Hippocampal formation (tissue), 2 donors: ENCODE results near the gene IDS.
"Not testable (repeated sequence)": the region's sequence is repeated elsewhere in the genome, so short reads cannot be mapped to it uniquely, and the experiment has no call there.

Source experiments
- DNase-seq, 2 donors: peaks; one replicate each; lab custom pipeline; 2025; lab: John Stamatoyannopoulos, UW

The IDS gene

DNA sequence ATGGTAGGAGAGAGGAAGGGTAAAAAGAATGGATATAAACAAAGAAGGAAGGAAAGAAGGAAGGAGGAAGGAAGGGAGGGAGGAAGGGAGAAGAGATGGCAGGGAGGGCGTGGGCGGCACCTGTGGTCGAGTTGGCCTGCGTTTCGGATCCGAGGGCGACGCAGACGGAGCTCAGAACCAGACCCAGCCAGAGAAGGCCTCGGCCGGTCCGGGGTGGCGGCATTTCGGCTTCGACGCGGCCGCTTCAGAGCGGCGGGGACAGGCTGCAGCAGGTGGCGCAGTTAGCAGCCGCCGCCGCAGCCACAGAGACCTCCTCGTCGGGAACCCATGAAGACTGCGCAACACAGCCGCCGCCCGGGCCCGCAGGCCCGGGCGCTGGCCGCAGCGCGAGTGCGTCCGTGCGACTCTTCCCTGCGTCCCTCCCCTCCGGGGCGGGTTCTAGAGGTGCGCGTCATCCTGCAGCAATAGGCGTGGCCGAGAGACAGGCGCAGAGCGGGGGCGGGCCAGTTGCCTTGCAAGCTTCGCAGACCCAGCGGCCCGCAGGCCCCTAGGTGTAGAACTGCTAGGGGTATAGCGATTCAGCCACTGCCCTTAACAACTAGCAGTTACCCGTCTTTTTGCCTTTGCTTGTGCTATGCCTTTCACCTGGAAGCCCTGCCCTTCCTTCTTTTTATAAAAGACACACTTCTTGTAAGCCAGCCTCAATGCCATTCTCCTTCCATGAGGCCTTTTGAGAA is at the start of gene IDS:
Gene IDS, minus strand, starts transcription at position 392 of the 737 bp plus-strand sequence. Its CDS starts 169 bp downstream, at position 223.
- peak; percentile 77 to 78 for DNase-seq

DNA sequence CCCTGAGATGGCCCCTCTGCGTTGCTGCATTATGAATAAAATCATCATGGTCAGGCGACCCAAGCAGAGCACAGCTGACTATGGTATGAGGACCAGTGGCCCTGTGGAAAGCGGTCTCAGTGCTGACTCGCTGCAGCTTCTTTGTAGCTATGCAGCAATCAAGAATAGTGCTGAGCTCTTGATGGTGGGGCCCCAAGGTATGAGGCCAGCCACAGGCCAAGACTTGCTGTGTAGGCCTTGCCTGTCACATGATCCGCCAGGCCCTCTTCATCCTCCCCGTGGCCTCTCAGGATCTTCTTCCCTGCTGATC is 46.8 kb upstream of the IDS start:
- DNase-seq, result not testable (repeated sequence)

DNA sequence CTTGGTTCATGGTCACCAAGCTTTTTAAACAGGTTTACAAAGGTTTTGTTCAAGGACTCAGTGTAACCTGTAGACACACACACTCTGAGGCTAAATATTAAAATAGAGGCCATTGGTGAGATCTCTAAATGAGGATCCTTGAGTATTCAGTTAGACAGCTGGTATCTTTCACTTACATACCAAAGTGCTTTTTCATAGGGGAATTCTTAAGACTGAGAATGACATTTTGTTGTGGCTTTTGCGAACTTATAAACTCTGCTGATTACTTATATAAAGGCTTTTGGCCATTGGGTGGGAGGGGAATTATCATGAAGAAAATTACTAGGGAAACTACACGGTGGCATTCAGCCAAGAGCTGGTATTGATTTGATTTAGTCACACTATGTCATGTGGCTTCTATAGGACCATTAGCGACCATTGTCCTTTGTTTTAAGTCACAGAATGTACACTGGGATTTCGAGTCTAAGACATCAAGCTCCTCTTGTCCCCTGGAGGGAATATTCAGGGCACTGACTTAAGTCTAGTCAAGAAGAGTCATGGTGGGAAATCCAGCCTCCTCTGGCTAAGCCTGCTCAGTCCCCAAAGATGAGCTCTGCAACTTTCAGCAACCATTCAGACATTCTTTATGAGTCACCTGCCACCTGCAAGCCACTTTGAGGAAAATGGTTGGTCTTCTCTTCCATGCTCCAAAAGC is 46.3 kb upstream of the IDS start:
- not testable (repeated sequence) for DNase-seq

DNA sequence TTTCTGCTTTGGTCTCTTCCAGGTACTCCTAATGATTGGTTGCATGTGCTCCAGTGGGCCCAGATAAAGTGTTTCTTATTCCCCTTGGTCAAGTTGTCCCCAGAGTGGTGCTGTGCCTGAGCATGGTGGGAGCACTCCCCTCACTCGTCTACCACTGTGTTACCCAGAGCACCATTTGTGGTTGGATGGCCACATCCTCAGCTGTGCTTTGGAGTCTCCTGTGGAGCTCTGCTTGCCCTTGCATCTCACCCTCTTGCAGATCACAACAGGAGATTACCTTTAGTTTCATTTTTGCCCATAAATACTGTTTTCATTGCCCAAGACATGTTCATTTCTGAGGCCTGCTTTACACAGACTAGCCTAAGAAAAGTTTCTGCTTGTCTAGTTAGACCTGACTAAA is 45.3 kb upstream of the IDS start:
- not testable (repeated sequence) for DNase-seq

GRCh38 chrX:149549701-149550100 is 44.6 kb upstream of the IDS start, which contains the start of gene HSFX3:
Gene HSFX3, minus strand, starts transcription at chrX:149549924. Its CDS starts 72 bp downstream, at chrX:149549852.
- not testable (repeated sequence) for DNase-seq

- not testable (repeated sequence) for DNase-seq
Observed at GRCh38 chrX:149547782-149548181, 42.7 kb upstream of the IDS start.

- not testable (repeated sequence) for DNase-seq
Observed at GRCh38 chrX:149546962-149547361, 41.9 kb upstream of the IDS start.

GRCh38 chrX:149545545-149546543 is 40.7 kb upstream of the IDS start:
- DNase-seq, result not testable (repeated sequence)

- no peak for DNase-seq
Observed at GRCh38 chrX:149541521-149542047, 36.5 kb upstream of the IDS start.

DNA sequence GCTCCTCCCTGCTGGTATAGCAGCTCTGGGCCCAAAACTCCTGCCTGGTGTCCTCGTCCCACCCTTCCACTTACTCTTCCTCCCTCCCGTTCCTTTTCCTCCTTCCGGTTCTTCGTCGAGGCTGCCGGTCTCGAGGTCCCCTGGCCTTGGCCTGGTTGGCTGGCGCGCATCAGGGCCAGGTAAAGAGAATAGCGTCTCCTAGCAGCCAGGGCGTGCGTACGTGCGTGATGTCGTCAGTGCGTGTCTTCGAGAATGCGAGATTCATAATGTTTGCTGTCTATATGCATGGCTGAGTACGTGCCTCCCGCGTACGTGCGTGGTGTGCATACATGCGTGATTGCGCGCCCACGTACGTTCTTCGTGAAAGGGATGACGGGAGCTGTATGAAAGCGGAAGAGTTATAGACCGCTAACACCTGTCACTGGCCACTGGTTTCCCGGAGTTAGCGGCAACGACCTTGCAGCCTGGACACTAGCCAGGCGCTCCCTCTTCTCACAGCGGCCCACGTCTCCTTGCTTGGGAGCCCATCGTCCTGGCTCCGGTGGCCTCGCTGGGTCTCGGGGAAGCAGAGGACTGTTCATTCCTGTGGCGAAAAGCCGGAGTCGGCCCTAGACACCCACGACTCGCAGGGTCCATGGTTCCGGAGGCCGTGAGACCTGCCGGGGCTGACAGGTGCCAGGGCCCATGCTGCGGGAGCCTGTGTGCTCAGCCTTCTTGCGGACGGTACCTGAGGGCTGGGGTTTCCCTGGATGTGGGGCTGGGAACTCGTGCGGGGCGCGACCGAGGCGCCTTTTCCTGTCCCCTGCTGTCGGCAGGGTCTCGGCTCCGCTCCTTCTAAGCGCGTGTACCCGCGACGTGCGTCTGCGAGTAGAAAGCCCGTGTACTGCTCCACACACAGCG is 35.8 kb upstream of the IDS start, which contains the start of gene EOLA1:
Gene EOLA1, plus strand, starts transcription at position 392 of the 900 bp plus-strand sequence. CDS start 4,619 bp downstream, outside the sequence.
- DNase-seq, result peak in 1 of 2 donors; percentile 85

- DNase-seq, result peak; percentile 84 to 86
Observed at GRCh38 chrX:149540131-149540620, 35.1 kb upstream of the IDS start.

- DNase-seq, result peak; percentile 81
Observed at GRCh38 chrX:149539283-149540130, 34.4 kb upstream of the IDS start.

DNA sequence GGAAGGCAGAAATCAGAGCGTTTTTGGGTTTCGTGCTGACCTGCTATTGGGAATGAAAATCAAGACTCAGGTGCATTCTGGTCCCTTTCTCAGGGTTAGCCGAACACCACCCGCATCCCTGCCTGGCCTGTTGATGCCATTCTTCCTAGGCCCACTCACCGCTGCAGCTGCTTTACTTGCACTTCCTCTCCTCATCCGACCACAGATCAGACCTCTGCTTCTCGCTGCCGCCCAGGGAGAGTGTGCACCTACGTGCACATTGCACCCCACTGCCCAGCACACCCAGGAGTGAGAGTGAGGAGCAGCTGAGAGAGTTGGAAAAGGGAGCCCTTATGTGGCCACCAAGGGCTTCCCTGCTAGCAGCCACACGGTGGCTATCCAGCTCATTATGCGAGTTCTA is 32.4 kb upstream of the IDS start:
- not testable (repeated sequence) for DNase-seq

- DNase-seq, result not testable (repeated sequence)
Observed at GRCh38 chrX:149534926-149535602, 30.0 kb upstream of the IDS start.

DNA sequence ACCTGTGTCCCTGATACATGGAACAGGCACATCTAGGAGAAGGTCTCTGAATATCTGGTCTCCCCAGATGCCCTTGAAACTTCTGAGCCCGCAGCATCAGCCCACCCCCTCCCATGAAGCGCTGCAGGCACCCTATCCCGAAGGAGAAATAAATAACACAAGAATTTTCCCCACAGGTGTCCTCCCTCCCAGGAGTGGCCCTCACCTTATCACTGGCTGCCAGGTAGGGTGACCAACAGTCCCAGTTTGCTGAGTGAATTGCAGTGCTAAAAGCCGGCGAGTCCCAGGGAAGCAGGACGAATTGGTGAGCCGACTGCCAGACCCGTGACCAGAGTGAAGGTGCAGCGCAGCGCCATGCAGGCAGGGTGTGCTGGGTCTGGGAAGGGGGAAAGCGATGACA is 28.9 kb upstream of the IDS start:
- DNase-seq, result not testable (repeated sequence)

GRCh38 chrX:149532868-149533267 is 27.8 kb upstream of the IDS start:
- DNase-seq, result not testable (repeated sequence)

DNA sequence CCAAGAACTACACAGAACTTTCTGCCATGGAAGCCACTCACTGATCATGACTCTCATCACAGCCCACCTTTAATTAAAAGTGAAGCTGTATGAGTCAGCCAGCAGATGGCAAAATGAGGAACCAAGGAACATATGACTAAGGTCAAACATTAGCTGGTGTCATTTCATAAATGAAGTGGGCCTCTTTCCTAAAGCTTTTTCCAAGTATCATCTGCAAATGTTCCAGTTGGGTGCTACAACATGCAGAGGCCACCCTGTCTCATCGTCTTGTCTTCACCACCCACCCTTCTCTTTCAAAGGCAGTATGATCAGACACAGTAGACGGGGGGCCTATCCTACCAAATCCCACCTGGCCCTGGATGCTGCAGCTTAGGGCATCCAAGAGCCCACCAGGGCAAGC is 26.5 kb upstream of the IDS start:
- no peak for DNase-seq

GRCh38 chrX:149528381-149528780 is 23.3 kb upstream of the IDS start:
- no peak for DNase-seq

DNA sequence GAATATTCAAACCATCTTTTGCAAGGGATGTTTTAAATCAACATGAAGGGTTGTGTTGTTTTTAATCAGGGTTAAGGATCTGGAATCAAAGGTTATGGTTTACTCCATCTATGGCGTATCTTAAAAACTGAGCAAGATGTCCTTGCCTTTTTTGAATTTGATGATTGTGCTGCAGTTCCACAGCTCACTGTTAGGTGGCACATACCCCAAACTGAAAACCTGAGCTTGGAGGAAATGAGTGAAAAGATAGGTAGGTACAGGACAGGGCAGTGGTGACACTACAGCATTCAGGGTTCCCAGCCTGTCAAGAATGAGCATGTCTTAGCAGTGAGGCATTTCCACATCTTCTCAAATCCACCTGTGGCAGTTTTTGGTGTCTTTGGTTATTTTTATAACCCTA is 22.6 kb upstream of the IDS start:
- DNase-seq, result peak in 1 of 2 donors; percentile 10
